ENCODE measurements around the gene SIRT6.

SIRT6 gene

GRCh38 chr19:4217429-4218264, 35.3 kb upstream of the SIRT6 start:
- Histone ChIP-seq H3K4me3 (ENCODE audit: extremely low read depth, insufficient read depth, low read length, poor library complexity, severe bottlenecking) (no peak overlapping the region), H3K9me3 (ENCODE audit: control insufficient read depth, low read length) (peaks cover 6% of the 10 kb centered on the region), H3K4me1 (ENCODE audit: control insufficient read depth, insufficient read depth, low read length, poor library complexity, severe bottlenecking) (no peaks in the 10 kb centered on the region), H3K36me3 (ENCODE audit: control insufficient read depth, insufficient read depth, low read length) (no peaks in the 10 kb centered on the region), H3K27ac (ENCODE audit: low read depth, low read length, severe bottlenecking) (no peak overlapping the region)
- 97% methylated on average over 75 to 78 of the region's 81 CpGs for WGBS, 2 experiments (ENCODE audit: insufficient coverage in 2 of 2)

DNA sequence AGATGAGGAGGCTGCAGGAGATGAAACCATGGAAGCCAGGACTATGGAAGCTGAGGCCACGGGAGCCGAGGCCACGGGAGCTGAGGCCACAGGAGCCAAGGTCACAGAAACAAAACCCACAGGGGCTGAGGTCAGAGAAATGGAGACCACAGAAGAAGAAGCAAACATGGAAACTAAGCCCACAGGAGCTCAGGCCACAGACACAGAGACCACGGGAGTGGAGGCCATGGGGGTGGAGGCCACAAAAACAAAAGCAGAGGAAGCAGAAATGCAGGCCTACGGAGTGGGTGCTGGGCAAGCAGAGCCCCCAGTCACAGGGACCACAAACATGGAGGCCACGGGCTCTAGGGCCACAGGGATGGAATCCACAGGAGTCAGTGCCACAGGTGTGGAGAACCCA, 34.5 kb upstream of the SIRT6 start:
- Histone ChIP-seq H3K9me3 (ENCODE audit: control insufficient read depth, low read length) (peaks cover 6% of the 10 kb centered on the region), H3K27ac (ENCODE audit: low read depth, low read length, severe bottlenecking) (no peak overlapping the region), H3K36me3 (ENCODE audit: control insufficient read depth, insufficient read depth, low read length) (no peaks in the 10 kb centered on the region), H3K4me1 (ENCODE audit: control insufficient read depth, insufficient read depth, low read length, poor library complexity, severe bottlenecking) (no peaks in the 10 kb centered on the region), H3K4me3 (ENCODE audit: extremely low read depth, insufficient read depth, low read length, poor library complexity, severe bottlenecking) (no peak overlapping the region)
- 79 to 81% methylated on average over 6 of the region's 6 CpGs for WGBS, 2 experiments (ENCODE audit: insufficient coverage in 2 of 2)

- Histone ChIP-seq H3K27ac (ENCODE audit: low read depth, low read length, severe bottlenecking) (no peak overlapping the region), H3K4me3 (ENCODE audit: extremely low read depth, insufficient read depth, low read length, poor library complexity, severe bottlenecking) (no peak overlapping the region), H3K9me3 (ENCODE audit: control insufficient read depth, low read length) (peaks cover 6% of the 10 kb centered on the region), H3K4me1 (ENCODE audit: control insufficient read depth, insufficient read depth, low read length, poor library complexity, severe bottlenecking) (no peaks in the 10 kb centered on the region), H3K36me3 (ENCODE audit: control insufficient read depth, insufficient read depth, low read length) (no peaks in the 10 kb centered on the region)
- WGBS, 2 experiments (ENCODE audit: insufficient coverage in 2 of 2) = 87 to 90% methylated on average over 2 to 7 of the region's 10 CpGs
These were observed 33.4 kb upstream of the SIRT6 start for GRCh38 chr19:4215807-4216206.

GRCh38 chr19:4213116-4213515, 30.8 kb upstream of the SIRT6 start:
- Histone ChIP-seq H3K4me3 (ENCODE audit: extremely low read depth, insufficient read depth, low read length, poor library complexity, severe bottlenecking) (no peak overlapping the region), H3K27ac (ENCODE audit: low read depth, low read length, severe bottlenecking) (no peak overlapping the region), H3K36me3 (ENCODE audit: control insufficient read depth, insufficient read depth, low read length) (no peaks in the 10 kb centered on the region), H3K4me1 (ENCODE audit: control insufficient read depth, insufficient read depth, low read length, poor library complexity, severe bottlenecking) (no peaks in the 10 kb centered on the region), H3K9me3 (ENCODE audit: control insufficient read depth, low read length) (peaks cover 6% of the 10 kb centered on the region)
- WGBS, 2 experiments (ENCODE audit: insufficient coverage in 2 of 2) = 86 to 100% methylated on average over 2 of the region's 3 CpGs

GRCh38 chr19:4210166-4210731, 27.9 kb upstream of the SIRT6 start:
- Histone ChIP-seq H3K9me3 (ENCODE audit: control insufficient read depth, low read length) (no peaks in the 10 kb centered on the region), H3K4me1 (ENCODE audit: control insufficient read depth, insufficient read depth, low read length, poor library complexity, severe bottlenecking) (no peaks in the 10 kb centered on the region), H3K27ac (ENCODE audit: low read depth, low read length, severe bottlenecking) (no peak overlapping the region), H3K36me3 (ENCODE audit: control insufficient read depth, insufficient read depth, low read length) (no peaks in the 10 kb centered on the region), H3K4me3 (ENCODE audit: extremely low read depth, insufficient read depth, low read length, poor library complexity, severe bottlenecking) (no peak overlapping the region)
- 88 to 97% methylated on average over 9 to 10 of the region's 15 CpGs for WGBS, 2 experiments (ENCODE audit: insufficient coverage in 2 of 2)

GRCh38 chr19:4208385-4209094, 26.2 kb upstream of the SIRT6 start:
- Histone ChIP-seq H3K36me3 (ENCODE audit: control insufficient read depth, insufficient read depth, low read length) (no peaks in the 10 kb centered on the region), H3K9me3 (ENCODE audit: control insufficient read depth, low read length) (no peaks in the 10 kb centered on the region), H3K4me1 (ENCODE audit: control insufficient read depth, insufficient read depth, low read length, poor library complexity, severe bottlenecking) (no peaks in the 10 kb centered on the region), H3K4me3 (ENCODE audit: extremely low read depth, insufficient read depth, low read length, poor library complexity, severe bottlenecking) (no peak overlapping the region), H3K27ac (ENCODE audit: low read depth, low read length, severe bottlenecking) (no peak overlapping the region)
- WGBS, 2 experiments (ENCODE audit: insufficient coverage in 2 of 2) = 76 to 80% methylated on average over 7 to 10 of the region's 13 CpGs

GRCh38 chr19:4206818-4207484, 24.6 kb upstream of the SIRT6 start:
- Histone ChIP-seq H3K4me1 (ENCODE audit: control insufficient read depth, insufficient read depth, low read length, poor library complexity, severe bottlenecking) (no peaks in the 10 kb centered on the region), H3K4me3 (ENCODE audit: extremely low read depth, insufficient read depth, low read length, poor library complexity, severe bottlenecking) (no peak overlapping the region), H3K27ac (ENCODE audit: low read depth, low read length, severe bottlenecking) (no peak overlapping the region), H3K36me3 (ENCODE audit: control insufficient read depth, insufficient read depth, low read length) (no peaks in the 10 kb centered on the region), H3K9me3 (ENCODE audit: control insufficient read depth, low read length) (no peaks in the 10 kb centered on the region)
- WGBS, 2 experiments (ENCODE audit: insufficient coverage in 2 of 2) = 91 to 94% methylated on average over 4 to 8 of the region's 10 CpGs

GRCh38 chr19:4201798-4202197, 19.4 kb upstream of the SIRT6 start:
- H3K36me3 ChIP-seq (ENCODE audit: control insufficient read depth, insufficient read depth, low read length) = no peaks in the 10 kb centered on the region
- H3K9me3 ChIP-seq (ENCODE audit: control insufficient read depth, low read length) = no peaks in the 10 kb centered on the region
- no peaks in the 10 kb centered on the region for H3K4me1 ChIP-seq (ENCODE audit: control insufficient read depth, insufficient read depth, low read length, poor library complexity, severe bottlenecking)
- no peak overlapping the region for H3K4me3 ChIP-seq (ENCODE audit: extremely low read depth, insufficient read depth, low read length, poor library complexity, severe bottlenecking)
- WGBS, 2 experiments (ENCODE audit: insufficient coverage in 2 of 2) = 79 to 88% methylated on average over 4 of the region's 4 CpGs
- no peak overlapping the region for H3K27ac ChIP-seq (ENCODE audit: low read depth, low read length, severe bottlenecking)

DNA sequence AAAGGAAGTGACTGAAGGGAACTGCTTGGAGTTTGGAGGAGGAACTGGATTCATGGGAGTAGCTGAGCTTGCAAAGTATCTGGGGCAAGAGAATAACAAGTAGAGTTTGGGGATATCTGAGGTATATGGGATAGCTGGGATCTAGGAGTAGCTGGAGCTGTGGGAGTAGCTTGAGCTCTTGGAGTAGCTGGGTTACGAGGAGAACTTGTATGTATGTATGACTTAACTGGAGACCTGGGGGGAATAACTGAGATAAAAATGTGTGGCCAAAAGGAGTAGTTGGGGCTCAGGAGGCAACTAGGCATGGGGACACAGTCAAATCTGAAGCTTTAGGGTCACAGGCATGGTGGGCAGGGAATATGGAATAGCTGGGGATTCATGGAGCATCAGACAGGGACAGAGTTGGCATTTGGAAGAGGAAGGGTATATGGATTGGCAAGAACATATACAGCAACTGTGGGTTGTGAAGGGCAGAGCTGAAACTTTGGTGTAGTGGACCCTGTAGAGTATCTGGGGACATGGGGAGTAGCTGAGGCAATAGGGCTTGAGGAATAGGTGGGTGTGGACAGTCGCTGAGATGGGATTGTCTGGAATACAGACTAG, 18.7 kb upstream of the SIRT6 start:
- Histone ChIP-seq H3K36me3 (ENCODE audit: control insufficient read depth, insufficient read depth, low read length) (no peaks in the 10 kb centered on the region), H3K4me1 (ENCODE audit: control insufficient read depth, insufficient read depth, low read length, poor library complexity, severe bottlenecking) (no peaks in the 10 kb centered on the region), H3K4me3 (ENCODE audit: extremely low read depth, insufficient read depth, low read length, poor library complexity, severe bottlenecking) (no peak overlapping the region), H3K27ac (ENCODE audit: low read depth, low read length, severe bottlenecking) (no peak overlapping the region), H3K9me3 (ENCODE audit: control insufficient read depth, low read length) (no peaks in the 10 kb centered on the region)
- WGBS, 2 experiments (ENCODE audit: insufficient coverage in 2 of 2) = 50% methylated on average over 2 of the region's 2 CpGs

- Histone ChIP-seq H3K4me3 (ENCODE audit: extremely low read depth, insufficient read depth, low read length, poor library complexity, severe bottlenecking) (no peak overlapping the region), H3K27ac (ENCODE audit: low read depth, low read length, severe bottlenecking) (no peak overlapping the region), H3K4me1 (ENCODE audit: control insufficient read depth, insufficient read depth, low read length, poor library complexity, severe bottlenecking) (no peaks in the 10 kb centered on the region), H3K36me3 (ENCODE audit: control insufficient read depth, insufficient read depth, low read length) (no peaks in the 10 kb centered on the region), H3K9me3 (ENCODE audit: control insufficient read depth, low read length) (no peaks in the 10 kb centered on the region)
- WGBS, 2 experiments (ENCODE audit: insufficient coverage in 2 of 2) = 58 to 67% methylated on average over 29 to 32 of the region's 33 CpGs
These were observed 17.4 kb upstream of the SIRT6 start for GRCh38 chr19:4199699-4200293.

Measured in mesodermal cell (in vitro differentiated cells).